SK-N-SH treated with all-trans-retinoic acid at 6 μM for 48 hours (cell line): ENCODE results near the gene UNC119B.

Experiments
- ATAC-seq: fragments of 200-7000 bp; cut with Tn5 transposase; 3 replicates; pipeline ENCODE4 v1.9.1; 2020; ENCODE audit warnings: mild to moderate bottlenecking, moderate library complexity
- ARNTL ChIP-seq: fragments of 450-650 bp; formaldehyde crosslinking; IDR thresholded peaks from 2 replicates; pipeline ENCODE4 v1.5.0; 2020; ENCODE audit warnings: low read depth, mild to moderate bottlenecking, moderate library complexity, borderline replicate concordance
- GLIS3 ChIP-seq: fragments of 250-450 bp; sonication (Bioruptor Pico); IDR thresholded peaks from 2 replicates; pipeline ENCODE4 v1.5.0; 2020; ENCODE audit warnings: mild to moderate bottlenecking, moderate library complexity
- OSR1 ChIP-seq: fragments of 250-450 bp; sonication (Bioruptor Pico); IDR thresholded peaks from 2 replicates; pipeline ENCODE4 v1.8.0; 2022; ENCODE audit warnings: moderate library complexity, mild to moderate bottlenecking, inconsistent platforms
- PATZ1 ChIP-seq: fragments of 250-450 bp; sonication (Bioruptor Pico); IDR thresholded peaks from 2 replicates; pipeline ENCODE4 v1.8.0; 2020; ENCODE audit warnings: mild to moderate bottlenecking, moderate library complexity, borderline replicate concordance
- PPARA ChIP-seq: fragments of 250-450 bp; sonication (Bioruptor Pico); IDR thresholded peaks from 2 replicates; pipeline ENCODE4 v1.5.0; 2020; ENCODE audit warnings: mild to moderate bottlenecking, borderline replicate concordance
- RARB ChIP-seq: fragments of 250-450 bp; sonication (Bioruptor Pico); IDR thresholded peaks from 2 replicates; pipeline ENCODE4 v1.8.0; 2021; ENCODE audit warnings: mild to moderate bottlenecking, moderate library complexity
- SNAI2 ChIP-seq: fragments of 250-450 bp; sonication (Bioruptor Pico); IDR thresholded peaks from 2 replicates; pipeline ENCODE4 v1.5.0; 2020; ENCODE audit warnings: mild to moderate bottlenecking, moderate library complexity
- TCF4 ChIP-seq: fragments of 250-450 bp; sonication (Bioruptor Pico); IDR thresholded peaks from 2 replicates; pipeline ENCODE4 v1.8.0; 2021; ENCODE audit warnings: mild to moderate bottlenecking, moderate library complexity, borderline replicate concordance
- TOX ChIP-seq: fragments of 250-450 bp; sonication (Bioruptor Pico); IDR thresholded peaks from 2 replicates; pipeline ENCODE4 v1.8.0; 2021; ENCODE audit warnings: mild to moderate bottlenecking, moderate library complexity, borderline replicate concordance
- ZC3H10 ChIP-seq: fragments of 250-450 bp; sonication (Bioruptor Pico); IDR thresholded peaks from 2 replicates; pipeline ENCODE4 v1.5.1; 2021; ENCODE audit warnings: mild to moderate bottlenecking, moderate library complexity
- ZFP3 ChIP-seq: fragments of 250-450 bp; sonication (Bioruptor Pico); IDR thresholded peaks from 2 replicates; pipeline ENCODE4 v1.5.0; 2020; ENCODE audit warnings: mild to moderate bottlenecking, moderate library complexity
- ZFP30 ChIP-seq: fragments of 450-650 bp; formaldehyde crosslinking; IDR thresholded peaks from 2 replicates; pipeline ENCODE4 v1.5.0; 2022; ENCODE audit warnings: mild to moderate bottlenecking, moderate library complexity
- ZNF565 ChIP-seq: fragments of 450-650 bp; formaldehyde crosslinking; conservative IDR thresholded peaks from 2 replicates; pipeline ENCODE4 v1.5.0; 2020; ENCODE audit warnings: low read depth, mild to moderate bottlenecking, moderate library complexity
- ZNF70 ChIP-seq: fragments of 450-650 bp; formaldehyde crosslinking; IDR thresholded peaks from 2 replicates; pipeline ENCODE4 v1.5.0; 2020; ENCODE audit warnings: mild to moderate bottlenecking, moderate library complexity
- TF ChIP-seq, protein P1 (sequence below): fragments of 250-450 bp; sonication (Bioruptor Pico); IDR thresholded peaks from 2 replicates; pipeline ENCODE4 v1.5.0; 2020; ENCODE audit warnings: mild to moderate bottlenecking, moderate library complexity
- TF ChIP-seq, protein P2 (sequence below): fragments of 250-450 bp; sonication (Bioruptor Pico); IDR thresholded peaks from 2 replicates; pipeline ENCODE4 v1.5.1; 2021; ENCODE audit warnings: mild to moderate bottlenecking, moderate library complexity
- TF ChIP-seq, protein P3 (sequence below): fragments of 250-450 bp; sonication (Bioruptor Pico); IDR thresholded peaks from 2 replicates; pipeline ENCODE4 v1.5.1; 2020; ENCODE audit warnings: low read depth, mild to moderate bottlenecking, moderate library complexity

The UNC119B gene

GRCh38 chr12:120763250-120763649 lies 53.0 kb downstream of the UNC119B start (continued):
- TF ChIP-seq ZFP30: no peak
- no peak for TF ChIP-seq SNAI2 (CRISPR knock-in tag)
- no peak for TF ChIP-seq PPARA (CRISPR knock-in tag)
- TF ChIP-seq, protein P1, sequence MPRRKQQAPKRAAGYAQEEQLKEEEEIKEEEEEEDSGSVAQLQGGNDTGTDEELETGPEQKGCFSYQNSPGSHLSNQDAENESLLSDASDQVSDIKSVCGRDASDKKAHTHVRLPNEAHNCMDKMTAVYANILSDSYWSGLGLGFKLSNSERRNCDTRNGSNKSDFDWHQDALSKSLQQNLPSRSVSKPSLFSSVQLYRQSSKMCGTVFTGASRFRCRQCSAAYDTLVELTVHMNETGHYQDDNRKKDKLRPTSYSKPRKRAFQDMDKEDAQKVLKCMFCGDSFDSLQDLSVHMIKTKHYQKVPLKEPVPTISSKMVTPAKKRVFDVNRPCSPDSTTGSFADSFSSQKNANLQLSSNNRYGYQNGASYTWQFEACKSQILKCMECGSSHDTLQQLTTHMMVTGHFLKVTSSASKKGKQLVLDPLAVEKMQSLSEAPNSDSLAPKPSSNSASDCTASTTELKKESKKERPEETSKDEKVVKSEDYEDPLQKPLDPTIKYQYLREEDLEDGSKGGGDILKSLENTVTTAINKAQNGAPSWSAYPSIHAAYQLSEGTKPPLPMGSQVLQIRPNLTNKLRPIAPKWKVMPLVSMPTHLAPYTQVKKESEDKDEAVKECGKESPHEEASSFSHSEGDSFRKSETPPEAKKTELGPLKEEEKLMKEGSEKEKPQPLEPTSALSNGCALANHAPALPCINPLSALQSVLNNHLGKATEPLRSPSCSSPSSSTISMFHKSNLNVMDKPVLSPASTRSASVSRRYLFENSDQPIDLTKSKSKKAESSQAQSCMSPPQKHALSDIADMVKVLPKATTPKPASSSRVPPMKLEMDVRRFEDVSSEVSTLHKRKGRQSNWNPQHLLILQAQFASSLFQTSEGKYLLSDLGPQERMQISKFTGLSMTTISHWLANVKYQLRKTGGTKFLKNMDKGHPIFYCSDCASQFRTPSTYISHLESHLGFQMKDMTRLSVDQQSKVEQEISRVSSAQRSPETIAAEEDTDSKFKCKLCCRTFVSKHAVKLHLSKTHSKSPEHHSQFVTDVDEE (CRISPR knock-in tag): no peak
- TF ChIP-seq, all 23 proteins: peak for 0

GRCh38 chr12:120764816-120765215 lies 54.6 kb downstream of the UNC119B start:
- no peak for ATAC-seq
- TF ChIP-seq TCF4 (CRISPR knock-in tag): no peak
- no peak for TF ChIP-seq ZNF70
- no peak for TF ChIP-seq RARB (CRISPR knock-in tag)
- TF ChIP-seq, protein P1 (CRISPR knock-in tag): no peak
- no peak for TF ChIP-seq PPARA (CRISPR knock-in tag)
- TF ChIP-seq TOX: no peak
- TF ChIP-seq, protein P2, sequence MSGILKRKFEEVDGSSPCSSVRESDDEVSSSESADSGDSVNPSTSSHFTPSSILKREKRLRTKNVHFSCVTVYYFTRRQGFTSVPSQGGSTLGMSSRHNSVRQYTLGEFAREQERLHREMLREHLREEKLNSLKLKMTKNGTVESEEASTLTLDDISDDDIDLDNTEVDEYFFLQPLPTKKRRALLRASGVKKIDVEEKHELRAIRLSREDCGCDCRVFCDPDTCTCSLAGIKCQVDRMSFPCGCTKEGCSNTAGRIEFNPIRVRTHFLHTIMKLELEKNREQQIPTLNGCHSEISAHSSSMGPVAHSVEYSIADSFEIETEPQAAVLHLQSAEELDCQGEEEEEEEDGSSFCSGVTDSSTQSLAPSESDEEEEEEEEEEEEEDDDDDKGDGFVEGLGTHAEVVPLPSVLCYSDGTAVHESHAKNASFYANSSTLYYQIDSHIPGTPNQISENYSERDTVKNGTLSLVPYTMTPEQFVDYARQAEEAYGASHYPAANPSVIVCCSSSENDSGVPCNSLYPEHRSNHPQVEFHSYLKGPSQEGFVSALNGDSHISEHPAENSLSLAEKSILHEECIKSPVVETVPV (CRISPR knock-in tag): no peak
- TF ChIP-seq ARNTL (CRISPR knock-in tag): no peak
- TF ChIP-seq GLIS3 (CRISPR knock-in tag): no peak
- TF ChIP-seq ZC3H10 (CRISPR knock-in tag): no peak
- TF ChIP-seq ZFP30: no peak
- TF ChIP-seq, protein P3, sequence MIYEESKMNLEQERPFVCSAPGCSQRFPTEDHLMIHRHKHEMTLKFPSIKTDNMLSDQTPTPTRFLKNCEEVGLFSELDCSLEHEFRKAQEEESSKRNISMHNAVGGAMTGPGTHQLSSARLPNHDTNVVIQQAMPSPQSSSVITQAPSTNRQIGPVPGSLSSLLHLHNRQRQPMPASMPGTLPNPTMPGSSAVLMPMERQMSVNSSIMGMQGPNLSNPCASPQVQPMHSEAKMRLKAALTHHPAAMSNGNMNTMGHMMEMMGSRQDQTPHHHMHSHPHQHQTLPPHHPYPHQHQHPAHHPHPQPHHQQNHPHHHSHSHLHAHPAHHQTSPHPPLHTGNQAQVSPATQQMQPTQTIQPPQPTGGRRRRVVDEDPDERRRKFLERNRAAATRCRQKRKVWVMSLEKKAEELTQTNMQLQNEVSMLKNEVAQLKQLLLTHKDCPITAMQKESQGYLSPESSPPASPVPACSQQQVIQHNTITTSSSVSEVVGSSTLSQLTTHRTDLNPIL (CRISPR knock-in tag): no peak
- no peak for TF ChIP-seq ZFP3
- TF ChIP-seq OSR1: no peak
- no peak for TF ChIP-seq PATZ1 (CRISPR knock-in tag)
- no peak for TF ChIP-seq SNAI2 (CRISPR knock-in tag)

GRCh38 chr12:120766566-120766965 lies 56.3 kb downstream of the UNC119B start:
- TF ChIP-seq GLIS3 (CRISPR knock-in tag) (no peak), PATZ1 (CRISPR knock-in tag) (no peak), ZNF565 (no peak), OSR1 (no peak)
- TF ChIP-seq, protein P3 (CRISPR knock-in tag): no peak
- no peak for ATAC-seq
